HG03097 (cell line): ENCODE measurements around the gene NDE1.

Experiments used
- ATAC-seq: cut with Tn5 transposase; IDR thresholded peaks from one replicate; pipeline ENCODE4 v1.9.1; 2021; ENCODE audit not compliant: unreplicated experiment, low FRiP score

NDE1 gene

GRCh38 chr16:15759070-15759469 lies 109.0 kb downstream of the NDE1 start:
- ATAC-seq: no peak

DNA sequence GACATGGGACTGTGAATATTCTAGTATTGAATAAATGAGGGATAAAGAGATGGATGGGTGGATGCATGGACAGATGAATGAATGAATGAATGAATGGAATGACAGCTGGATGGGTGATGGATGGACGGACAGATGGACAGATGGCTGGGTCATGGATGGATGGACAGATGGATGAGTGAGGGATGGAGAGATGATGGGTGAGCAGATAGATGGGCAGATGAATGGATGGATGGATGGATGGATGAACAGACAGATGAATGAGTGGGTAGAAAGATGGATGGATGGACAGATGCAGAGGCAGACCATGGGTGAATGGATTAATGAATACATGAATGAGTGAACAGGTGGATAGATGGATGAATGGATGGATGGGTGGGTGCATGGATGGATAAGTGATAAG lies 110.1 kb downstream of the NDE1 start:
- ATAC-seq: no peak

GRCh38 chr16:15764112-15764511 lies 114.1 kb downstream of the NDE1 start:
- no peak for ATAC-seq

DNA sequence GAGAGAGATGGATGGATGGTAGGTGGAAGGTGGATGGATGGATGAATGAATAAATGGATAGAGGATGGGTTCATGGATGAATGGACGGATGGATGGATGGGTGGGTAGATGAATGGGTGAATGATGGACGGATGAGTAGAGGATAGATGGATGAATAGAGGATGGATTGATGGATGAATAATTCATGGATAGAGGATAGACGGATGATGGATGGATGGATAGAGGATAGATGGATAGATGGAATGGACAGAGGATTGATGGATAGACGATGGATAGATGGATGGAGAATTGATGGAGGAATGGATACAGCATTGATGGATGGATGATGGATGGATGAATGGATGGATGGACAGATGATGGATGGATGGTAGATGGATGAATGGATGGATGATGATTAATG lies 115.1 kb downstream of the NDE1 start:
- no peak for ATAC-seq

- ATAC-seq: peak; percentile 74
Observed at GRCh38 chr16:15765880-15766279, 115.8 kb downstream of the NDE1 start.

DNA sequence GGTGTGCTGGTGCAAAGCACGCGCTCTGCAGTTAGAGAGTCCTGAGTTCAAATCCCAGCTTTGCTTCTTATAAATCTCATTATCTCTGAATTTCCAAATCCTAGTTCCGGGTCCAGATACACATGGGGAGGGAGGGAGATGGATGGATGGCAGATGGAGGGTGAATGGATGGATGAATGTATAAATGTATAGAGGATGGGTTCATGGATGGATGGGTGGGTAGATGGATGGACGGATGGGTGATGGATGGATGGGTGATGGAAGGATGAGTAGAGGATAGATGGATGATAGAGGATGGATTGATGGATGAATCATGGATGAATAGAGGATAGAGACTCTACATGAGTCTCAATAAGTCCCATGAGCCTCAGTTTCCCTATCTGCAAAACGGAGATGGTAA lies 116.9 kb downstream of the NDE1 start:
- no peak for ATAC-seq

GRCh38 chr16:15768201-15768600 lies 118.2 kb downstream of the NDE1 start:
- ATAC-seq: no peak

DNA sequence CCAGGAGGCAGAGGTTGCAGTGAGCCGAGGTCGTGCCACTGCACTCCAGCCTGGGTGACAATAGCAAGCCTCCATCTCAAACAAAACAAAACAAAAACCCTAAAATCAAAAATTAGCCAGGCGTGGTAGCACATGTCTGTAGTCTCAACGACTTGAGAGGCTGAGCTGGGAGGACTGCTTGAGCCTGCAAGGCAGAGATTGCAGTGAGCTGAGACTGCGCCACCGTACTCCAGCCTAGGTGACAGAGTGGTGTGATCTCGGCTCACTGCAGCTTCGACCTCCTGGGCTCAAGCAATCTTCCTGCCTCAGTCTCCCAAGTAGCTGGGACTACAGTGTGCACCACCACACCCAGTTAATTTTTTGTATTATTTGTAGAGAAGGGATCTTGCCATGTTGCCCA lies 119.2 kb downstream of the NDE1 start:
- ATAC-seq: no peak

DNA sequence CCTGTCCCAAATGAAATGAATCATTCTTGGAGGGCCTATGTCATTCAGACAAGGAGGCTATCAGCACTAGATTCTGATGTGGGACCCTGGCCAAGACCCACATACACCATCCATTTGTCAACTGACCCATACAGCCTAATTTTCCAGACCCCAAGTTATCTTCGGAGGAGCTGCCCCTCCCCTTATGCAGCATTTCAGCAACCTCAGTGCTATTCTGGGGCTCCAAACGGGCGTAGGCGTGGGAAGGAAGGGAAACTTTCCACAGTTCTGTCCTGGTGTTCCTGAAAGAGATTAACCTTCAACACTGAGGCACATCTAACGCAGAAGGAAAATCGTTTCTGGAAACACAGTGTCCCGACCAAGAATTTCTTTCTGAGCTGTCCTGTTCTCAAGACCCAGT lies 120.1 kb downstream of the NDE1 start:
- no peak for ATAC-seq

DNA sequence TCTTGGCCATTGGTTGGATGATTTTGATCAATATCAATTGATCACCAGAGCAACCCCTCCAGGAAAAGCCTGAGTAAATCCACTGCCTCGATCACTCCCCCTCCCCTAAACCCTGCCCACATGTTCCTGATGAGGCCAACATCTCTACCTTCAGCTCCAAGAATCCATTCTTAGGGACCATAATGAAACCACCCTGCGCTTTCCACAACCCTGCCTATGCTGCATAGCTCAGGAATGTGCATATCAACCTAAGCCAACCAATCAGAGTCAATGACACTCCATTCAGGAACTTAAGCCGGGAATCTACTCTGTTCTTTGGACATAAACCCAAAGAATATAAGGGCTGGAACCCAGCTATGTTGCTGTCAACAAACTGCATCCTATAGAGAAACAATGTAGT lies 120.5 kb downstream of the NDE1 start:
- ATAC-seq: no peak

DNA sequence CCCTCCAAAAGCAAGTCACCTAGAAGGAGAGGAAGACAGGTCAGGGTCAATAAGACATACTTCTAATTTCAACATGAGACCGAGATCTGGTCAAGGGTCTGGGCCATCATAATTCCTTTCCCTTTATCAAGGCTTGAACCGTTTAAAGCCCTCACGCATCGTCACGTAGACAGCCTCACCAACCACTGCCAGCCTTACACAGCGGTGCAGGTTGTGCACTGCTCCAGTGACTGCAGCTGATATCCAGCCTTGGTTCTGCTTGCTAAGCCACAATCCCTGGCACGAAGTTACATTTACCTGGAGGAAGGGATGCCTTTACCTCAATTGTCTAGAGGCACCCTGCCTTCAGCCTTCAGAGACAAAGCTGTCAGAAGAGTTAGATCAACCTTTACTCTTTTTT lies 121.6 kb downstream of the NDE1 start:
- ATAC-seq: no peak

- no peak for ATAC-seq
Observed at GRCh38 chr16:15772579-15773293, 122.7 kb downstream of the NDE1 start.

GRCh38 chr16:15773968-15774367 lies 123.9 kb downstream of the NDE1 start:
- no peak for ATAC-seq

GRCh38 chr16:15775209-15775608 lies 125.2 kb downstream of the NDE1 start:
- ATAC-seq: no peak

- ATAC-seq: no peak
Observed at GRCh38 chr16:15775663-15776304, 125.7 kb downstream of the NDE1 start.
